HG03442 (cell line): ENCODE measurements around the gene RBM8A.
A peak's percentile ranks its signal among the peaks of the same experiment; 100 is the strongest.
"Not testable (repeated sequence)": the region's sequence is repeated elsewhere in the genome, so short reads cannot be mapped to it uniquely, and the experiment has no call there.

Experiments
- ATAC-seq: cut with Tn5 transposase; IDR thresholded peaks from one replicate; pipeline ENCODE4 v1.9.1; 2021; ENCODE audit warnings: mild to moderate bottlenecking, moderate library complexity; ENCODE audit not compliant: unreplicated experiment

Gene RBM8A

GRCh38 chr1:145956781-145957442 is 29.6 kb upstream of the RBM8A start:
- ATAC-seq: no peak

DNA sequence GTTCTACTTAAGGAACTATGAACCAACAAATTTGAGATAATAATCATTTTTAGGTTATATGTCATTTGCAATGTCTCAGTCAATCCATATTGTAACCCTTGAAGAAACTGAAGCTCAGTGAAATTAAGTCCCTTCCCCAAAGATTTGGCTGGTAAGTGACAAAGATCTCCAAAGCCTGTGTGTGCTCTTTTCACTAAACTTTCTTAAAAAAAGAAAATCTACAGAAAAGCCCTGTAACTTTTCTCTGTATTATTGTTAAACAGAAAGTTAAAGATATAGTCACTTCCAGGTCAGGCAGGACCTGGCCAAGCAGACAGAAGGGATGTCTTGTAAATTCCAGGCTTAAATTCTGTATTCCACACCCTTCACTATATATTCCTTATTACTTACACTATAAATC is 29.1 kb upstream of the RBM8A start:
- no peak for ATAC-seq

- no peak for ATAC-seq
Observed at GRCh38 chr1:145955436-145955835, 28.2 kb upstream of the RBM8A start.

GRCh38 chr1:145953861-145954260 is 26.6 kb upstream of the RBM8A start:
- ATAC-seq: no peak

DNA sequence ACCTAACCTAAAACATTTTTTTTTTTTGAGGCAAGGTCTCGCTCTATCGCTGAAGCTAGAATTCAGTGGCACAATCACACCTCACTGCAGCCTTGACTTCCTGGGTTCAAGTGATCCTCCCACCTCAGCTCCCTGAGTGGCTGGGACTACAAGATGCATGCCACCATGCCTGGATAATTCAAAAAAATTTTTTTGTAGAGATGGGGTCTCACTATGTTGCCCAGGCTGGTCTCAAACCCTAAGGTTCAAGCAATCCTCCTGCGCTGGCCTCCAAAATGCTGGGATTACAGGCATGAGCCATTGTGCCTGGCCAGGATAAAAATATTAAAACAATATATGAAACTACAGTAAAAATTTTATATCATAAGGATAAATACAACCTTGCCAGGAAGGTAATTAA is 25.6 kb upstream of the RBM8A start:
- no peak for ATAC-seq

GRCh38 chr1:145951526-145951925 is 24.2 kb upstream of the RBM8A start:
- no peak for ATAC-seq

DNA sequence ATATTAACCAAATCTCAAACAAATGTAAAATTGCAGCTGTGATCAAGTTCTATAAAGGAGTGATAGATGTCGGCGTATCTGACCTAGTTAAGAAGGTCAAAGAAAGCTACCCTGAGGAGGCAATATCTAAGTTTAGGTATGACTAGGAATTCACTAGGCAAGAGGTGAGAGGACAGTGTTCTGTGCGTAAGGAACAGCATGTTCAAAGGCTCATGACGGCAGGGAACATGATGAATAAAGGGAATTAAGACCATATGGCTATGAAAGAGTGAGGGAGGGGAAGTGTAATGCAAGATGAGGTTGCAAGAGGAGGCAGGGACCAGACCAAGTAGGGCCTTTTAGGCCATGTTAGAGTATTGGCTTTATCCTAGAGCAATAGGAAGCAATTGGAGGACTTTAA is 21.9 kb upstream of the RBM8A start:
- no peak for ATAC-seq

- no peak for ATAC-seq
Observed at GRCh38 chr1:145947551-145947950, 20.3 kb upstream of the RBM8A start.

- ATAC-seq: no peak
Observed at GRCh38 chr1:145946477-145946986, 19.2 kb upstream of the RBM8A start.

DNA sequence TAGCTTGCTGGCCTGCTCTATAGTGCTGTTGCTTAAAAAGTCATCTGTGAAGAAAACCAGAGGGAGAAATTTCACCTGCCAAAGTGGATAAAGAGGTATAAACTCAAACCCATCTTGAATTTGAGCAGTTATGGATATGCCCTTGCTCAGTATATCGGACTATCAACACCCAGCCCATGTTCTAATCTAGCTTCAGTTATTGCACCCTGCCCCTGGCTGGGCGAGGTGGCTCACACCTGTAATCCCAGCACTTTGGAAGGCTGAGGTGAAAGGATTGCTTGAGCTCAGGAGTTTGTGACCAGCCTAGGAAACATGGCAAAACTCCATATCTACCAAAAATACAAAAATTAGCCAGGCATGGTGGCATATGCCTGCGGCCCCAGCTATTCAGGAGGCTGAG is 17.2 kb upstream of the RBM8A start:
- ATAC-seq: no peak

- no peak for ATAC-seq
Observed at GRCh38 chr1:145942871-145943270, 15.6 kb upstream of the RBM8A start.

GRCh38 chr1:145942405-145942804 is 15.1 kb upstream of the RBM8A start:
- no peak for ATAC-seq

DNA sequence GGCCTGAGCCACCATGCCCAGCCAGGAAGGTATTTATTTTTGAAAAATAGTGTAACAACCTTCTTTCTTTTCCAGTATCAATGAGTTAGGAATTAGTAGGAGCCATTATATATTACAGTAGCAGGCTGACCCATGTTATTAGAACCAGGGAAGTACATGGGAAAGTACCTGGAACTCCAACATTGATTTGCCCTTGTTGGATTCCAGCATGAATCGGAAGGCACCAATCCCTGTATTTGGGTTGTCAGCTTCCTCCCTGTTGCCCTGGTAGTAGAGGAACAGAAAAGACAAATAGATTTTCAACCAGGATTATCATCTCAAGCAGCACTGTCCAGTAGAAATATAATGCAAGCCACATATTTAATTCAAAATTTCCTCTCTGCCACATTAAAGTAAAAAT is 10.2 kb upstream of the RBM8A start:
- no peak for ATAC-seq

- ATAC-seq: no peak
Observed at GRCh38 chr1:145936247-145936646, 9.0 kb upstream of the RBM8A start.

DNA sequence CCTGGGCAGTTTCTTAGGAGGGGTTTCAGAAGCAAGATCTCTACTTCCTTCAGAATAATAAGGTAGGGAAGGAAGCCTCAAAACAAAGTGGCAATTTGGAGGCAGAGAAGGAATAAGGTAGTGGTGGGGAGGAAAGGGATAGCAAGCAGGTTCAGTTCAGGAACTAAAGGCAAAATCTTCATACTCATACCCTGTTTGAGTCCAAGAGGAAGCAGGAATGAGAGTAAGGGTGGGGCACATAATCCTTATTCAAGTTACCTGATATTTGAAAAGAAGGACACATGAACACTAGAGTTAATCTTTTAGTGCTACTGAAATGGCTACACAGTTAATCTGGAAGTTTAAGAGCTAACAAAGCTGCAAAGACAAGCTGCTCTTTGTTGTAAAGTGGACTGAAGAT is 8.4 kb upstream of the RBM8A start:
- no peak for ATAC-seq

- ATAC-seq: not testable (repeated sequence)
Observed at GRCh38 chr1:145932522-145933009, 5.3 kb upstream of the RBM8A start.

- ATAC-seq: no peak
Observed at GRCh38 chr1:145927916-145928643, 796 bp upstream of the RBM8A start.

DNA sequence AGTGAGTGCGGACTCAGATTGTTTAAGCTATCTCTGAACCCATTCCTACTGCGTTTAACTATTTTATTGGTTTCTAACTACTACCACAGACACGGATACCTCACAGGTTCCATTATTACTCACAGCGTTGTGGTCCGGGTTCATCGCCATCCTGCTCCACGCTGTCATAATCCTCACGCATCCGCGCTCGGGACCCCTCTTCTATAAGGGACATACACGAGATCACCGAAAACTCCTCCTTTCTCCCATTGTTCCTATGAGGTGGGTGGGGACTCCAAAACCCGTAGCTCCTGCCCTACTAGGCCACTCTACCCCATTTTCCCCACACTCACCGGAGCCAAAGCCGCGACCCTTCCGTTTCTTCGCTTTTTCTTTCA is 610 bp downstream of the RBM8A start:
- peak; percentile 8 for ATAC-seq

GRCh38 chr1:145922266-145922665 is 5.0 kb downstream of the RBM8A start:
- no peak for ATAC-seq

DNA sequence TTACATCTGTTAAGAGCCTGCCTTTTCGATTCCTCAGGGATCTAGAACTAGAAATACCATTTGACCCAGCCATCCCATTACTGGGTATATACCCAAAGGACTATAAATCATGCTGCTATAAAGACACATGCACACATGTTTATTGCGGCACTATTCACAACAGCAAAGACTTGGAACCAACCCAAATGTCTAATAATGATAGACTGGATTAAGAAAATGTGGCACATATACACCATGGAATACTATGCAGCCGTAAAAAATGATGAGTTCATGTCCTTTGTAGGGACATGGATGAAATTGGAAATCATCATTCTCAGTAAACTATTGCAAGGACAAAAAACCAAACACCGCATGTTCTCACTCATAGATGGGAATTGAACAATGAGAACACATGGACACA is 7.0 kb downstream of the RBM8A start:
- ATAC-seq: not testable (repeated sequence)

- ATAC-seq: no peak
Observed at GRCh38 chr1:145918992-145919939, 8.0 kb downstream of the RBM8A start.
